Testis (tissue), 2 donors: ENCODE measurements around the gene TGM2.

ENCODE experiments used
- POLR2A ChIP-seq: fragments of 450-650 bp; IDR thresholded peaks from one replicate; pipeline ENCODE4 v1.6.1; 2017; ENCODE audit warnings: antibody characterized with exemption, mild to moderate bottlenecking, moderate library complexity
- TF ChIP-seq, protein P1 (sequence below), 3 experiments: fragments of 450-650 bp in 2 of 3; fragments of 200-600 bp in 1 of 3; sonication (generic) in 1 of 3; IDR thresholded peaks; one replicate each; pipeline ENCODE4 v1.5.1; 2016 to 2019; ENCODE audit warnings: antibody characterized with exemption in 3 of 3, mild to moderate bottlenecking in 2 of 3, moderate library complexity in 1 of 3

DNA sequence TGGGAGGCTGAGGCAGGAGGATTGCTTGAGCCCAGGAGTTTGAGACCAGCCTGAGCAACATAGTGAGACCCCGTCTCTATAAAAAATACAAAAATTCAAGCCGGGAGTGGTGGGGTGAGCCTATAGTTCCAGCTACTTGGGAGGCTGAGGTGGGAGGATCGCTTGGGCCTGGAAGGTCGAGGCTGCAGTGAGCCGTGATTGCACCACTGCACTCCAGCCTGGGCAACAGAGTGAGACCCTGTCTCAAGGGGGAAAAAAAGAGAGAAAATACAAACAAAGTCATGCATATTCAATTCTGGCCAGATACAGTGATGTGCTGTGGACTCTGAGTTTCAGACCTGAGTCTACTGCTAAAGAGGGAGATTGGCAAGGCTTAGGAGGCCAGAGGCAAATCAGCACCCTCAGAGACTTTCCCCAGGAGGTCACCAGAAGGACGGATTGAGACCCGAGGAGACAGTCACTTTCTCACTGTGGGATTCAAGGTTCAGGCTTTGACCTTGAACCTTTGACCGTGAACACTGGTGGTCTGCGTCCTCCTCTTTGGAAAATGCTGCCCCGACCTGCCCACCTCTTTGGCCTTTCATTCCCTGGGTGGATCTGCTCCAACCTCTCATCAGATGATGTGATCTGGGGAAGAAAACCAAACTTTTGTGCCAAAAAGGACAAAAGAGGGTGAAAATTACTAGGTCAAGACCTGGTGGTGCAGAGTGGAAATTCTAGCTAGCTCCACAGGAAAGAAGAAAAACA is 31.2 kb downstream of the TGM2 start:
- TF ChIP-seq, protein P1, sequence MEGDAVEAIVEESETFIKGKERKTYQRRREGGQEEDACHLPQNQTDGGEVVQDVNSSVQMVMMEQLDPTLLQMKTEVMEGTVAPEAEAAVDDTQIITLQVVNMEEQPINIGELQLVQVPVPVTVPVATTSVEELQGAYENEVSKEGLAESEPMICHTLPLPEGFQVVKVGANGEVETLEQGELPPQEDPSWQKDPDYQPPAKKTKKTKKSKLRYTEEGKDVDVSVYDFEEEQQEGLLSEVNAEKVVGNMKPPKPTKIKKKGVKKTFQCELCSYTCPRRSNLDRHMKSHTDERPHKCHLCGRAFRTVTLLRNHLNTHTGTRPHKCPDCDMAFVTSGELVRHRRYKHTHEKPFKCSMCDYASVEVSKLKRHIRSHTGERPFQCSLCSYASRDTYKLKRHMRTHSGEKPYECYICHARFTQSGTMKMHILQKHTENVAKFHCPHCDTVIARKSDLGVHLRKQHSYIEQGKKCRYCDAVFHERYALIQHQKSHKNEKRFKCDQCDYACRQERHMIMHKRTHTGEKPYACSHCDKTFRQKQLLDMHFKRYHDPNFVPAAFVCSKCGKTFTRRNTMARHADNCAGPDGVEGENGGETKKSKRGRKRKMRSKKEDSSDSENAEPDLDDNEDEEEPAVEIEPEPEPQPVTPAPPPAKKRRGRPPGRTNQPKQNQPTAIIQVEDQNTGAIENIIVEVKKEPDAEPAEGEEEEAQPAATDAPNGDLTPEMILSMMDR (IDR thresholded peaks at IDR 0.05): no peak
- TF ChIP-seq POLR2A: no peak
